GM12872 (cell line): Measurements from ENCODE around the gene ADARB1.

Experiments
- CTCF ChIP-seq: IDR thresholded peaks from 3 replicates; pipeline ENCODE4 v1.5.1; 2011; ENCODE audit warnings: low read depth, mild to moderate bottlenecking, low read length, moderate library complexity; ENCODE audit not compliant: insufficient read depth

The ADARB1 gene

GRCh38 chr21:45207839-45208626 lies 133.7 kb downstream of the ADARB1 start:
- TF ChIP-seq CTCF: no peak

GRCh38 chr21:45208627-45208951 lies 134.2 kb downstream of the ADARB1 start:
- TF ChIP-seq CTCF: no peak

- TF ChIP-seq CTCF: no peak
These were observed 134.7 kb downstream of the ADARB1 start for GRCh38 chr21:45209046-45209445.

DNA sequence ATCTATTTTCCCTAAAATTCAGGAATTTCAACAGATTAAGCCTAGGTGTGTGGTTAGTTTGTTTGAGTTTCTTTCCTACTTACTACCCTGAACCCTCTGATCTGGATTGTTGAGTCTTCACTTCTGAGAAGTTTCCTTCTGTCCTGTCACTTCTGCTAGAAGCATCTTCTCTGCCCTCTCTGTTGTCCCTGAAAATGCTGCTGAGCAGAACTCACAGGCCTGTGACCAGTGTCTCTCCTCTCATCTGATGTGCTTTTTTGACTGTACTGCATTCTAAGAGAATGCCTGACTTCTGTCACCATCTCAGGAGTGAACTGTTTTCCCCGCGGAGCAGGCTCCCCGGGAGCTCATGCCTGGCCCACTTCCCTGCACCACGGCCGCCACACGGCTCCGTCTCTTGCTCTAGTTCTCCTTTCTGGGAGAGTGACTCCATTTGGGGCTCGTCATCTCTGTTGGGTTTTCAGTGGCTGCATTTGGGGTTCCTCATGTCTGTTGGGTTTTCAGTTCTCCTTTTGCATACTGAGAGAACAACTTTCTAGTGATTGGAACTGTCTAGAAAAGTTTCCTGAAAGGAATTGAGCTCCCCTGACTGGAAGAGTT lies 135.4 kb downstream of the ADARB1 start:
- TF ChIP-seq CTCF: no peak

GRCh38 chr21:45210461-45210983 lies 136.1 kb downstream of the ADARB1 start:
- TF ChIP-seq CTCF: no peak

- no peak for TF ChIP-seq CTCF
These were observed 137.3 kb downstream of the ADARB1 start for GRCh38 chr21:45211661-45212060.

DNA sequence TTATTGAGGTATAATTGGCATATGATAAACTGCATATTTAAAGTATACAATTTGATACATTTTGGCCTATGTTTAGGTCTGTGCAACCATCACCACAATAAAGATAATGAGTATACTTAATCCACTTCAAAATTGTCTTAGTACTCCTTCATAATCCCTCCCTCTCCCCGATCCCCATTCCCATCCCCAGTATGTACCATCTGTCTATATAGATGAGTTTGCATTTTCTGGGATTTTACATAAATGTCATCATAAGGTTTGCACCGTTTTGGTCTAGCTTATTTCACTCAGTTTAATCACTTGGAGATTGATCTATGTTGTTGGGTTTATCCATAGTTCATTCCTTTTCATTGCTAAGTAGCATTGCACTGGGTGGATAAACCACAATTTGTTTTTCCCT lies 139.0 kb downstream of the ADARB1 start:
- no peak for TF ChIP-seq CTCF
